ENCODE measurements around the gene ETV2.
"Not testable (repeated sequence)": the region's sequence is repeated elsewhere in the genome, so short reads cannot be mapped to it uniquely, and the experiment has no call there.

The ETV2 gene

GRCh38 chr19:35641515-35642151, at the start of gene ETV2:
TSS of gene ETV2 (plus strand) at chr19:35641745. CDS start at chr19:35642461, 716 bp downstream.
- Histone ChIP-seq H3K27ac (no peak within 1 kb of the TSS), H2AFZ (no peak within 1 kb of the TSS), H3K27me3 (ENCODE audit: control insufficient read depth, insufficient read depth, low read length) (no peaks in the 10 kb centered on the region), H3K4me2 (ENCODE audit: low read length) (no peak within 1 kb of the TSS), H3K9me3 (ENCODE audit: control insufficient read depth, low read length) (no peaks in the 10 kb centered on the region), H3K9ac (no peak within 1 kb of the TSS), H3K4me3 (ENCODE audit: low read depth, low read length) (no peak within 1 kb of the TSS), H3K36me3 (ENCODE audit: control insufficient read depth, insufficient read depth, low read length) (no peaks in the 10 kb centered on the region), H3K79me2 (no peaks in the 10 kb centered on the region), H3K4me1 (no peaks in the 10 kb centered on the region)
- no peak for TF ChIP-seq CTCF (IDR thresholded peaks at IDR 0.05)

GRCh38 chr19:35592226-35592625, 49.3 kb upstream of the ETV2 start:
- Histone ChIP-seq H3K4me2 (ENCODE audit: low read length) (no peak overlapping the region), H3K27ac (no peak overlapping the region), H3K79me2 (no peaks in the 10 kb centered on the region), H3K4me3 (ENCODE audit: low read depth, low read length) (no peak overlapping the region), H3K36me3 (ENCODE audit: control insufficient read depth, insufficient read depth, low read length) (no peaks in the 10 kb centered on the region), H2AFZ (no peak overlapping the region), H3K4me1 (no peaks in the 10 kb centered on the region), H3K9me3 (ENCODE audit: control insufficient read depth, low read length) (no peaks in the 10 kb centered on the region), H3K27me3 (ENCODE audit: control insufficient read depth, insufficient read depth, low read length) (no peaks in the 10 kb centered on the region), H3K9ac (no peak overlapping the region)
- peak; percentile 59 for TF ChIP-seq CTCF (IDR thresholded peaks at IDR 0.05)

- H2AFZ ChIP-seq; H3K27me3 ChIP-seq (ENCODE audit: control insufficient read depth, insufficient read depth, low read length); H3K36me3 ChIP-seq (ENCODE audit: control insufficient read depth, insufficient read depth, low read length); H3K79me2 ChIP-seq; H3K27ac ChIP-seq; H3K4me2 ChIP-seq (ENCODE audit: low read length); H3K9me3 ChIP-seq (ENCODE audit: control insufficient read depth, low read length); H3K9ac ChIP-seq; H3K4me3 ChIP-seq (ENCODE audit: low read depth, low read length); H3K4me1 ChIP-seq: not testable (repeated sequence)
Measured at GRCh38 chr19:35595026-35595425, 46.5 kb upstream of the ETV2 start.

DNA sequence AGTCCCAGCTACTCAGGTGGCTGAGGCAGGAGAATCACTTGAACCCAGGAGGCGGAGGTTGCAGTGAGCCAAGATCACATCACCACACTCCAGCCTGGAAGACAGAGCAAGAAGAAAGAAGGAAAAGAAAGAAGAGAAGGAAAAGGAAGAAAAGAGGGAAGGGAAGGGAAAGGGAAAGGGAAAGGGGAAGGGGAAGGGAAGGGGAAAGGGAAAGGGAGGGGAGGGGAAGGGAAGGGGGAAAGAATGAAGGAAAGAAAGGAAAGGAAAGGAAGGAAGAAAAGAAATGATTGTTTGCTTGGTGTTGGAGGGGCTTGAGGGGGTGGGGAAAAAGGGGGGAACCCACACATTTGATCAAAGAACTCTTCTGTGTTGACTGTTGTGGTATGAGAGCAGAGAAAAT, 45.6 kb upstream of the ETV2 start:
- no peak overlapping the region for H3K4me3 ChIP-seq (ENCODE audit: low read depth, low read length)
- H3K27ac ChIP-seq, result no peak overlapping the region
- no peak overlapping the region for H3K9ac ChIP-seq
- H3K4me1 ChIP-seq, result no peaks in the 10 kb centered on the region
- no peaks in the 10 kb centered on the region for H3K9me3 ChIP-seq (ENCODE audit: control insufficient read depth, low read length)
- H3K79me2 ChIP-seq, result no peaks in the 10 kb centered on the region
- no peak overlapping the region for H2AFZ ChIP-seq
- H3K4me2 ChIP-seq (ENCODE audit: low read length), result no peak overlapping the region
- TF ChIP-seq CTCF (IDR thresholded peaks at IDR 0.05), result no peak
- H3K36me3 ChIP-seq (ENCODE audit: control insufficient read depth, insufficient read depth, low read length), result no peaks in the 10 kb centered on the region
- no peaks in the 10 kb centered on the region for H3K27me3 ChIP-seq (ENCODE audit: control insufficient read depth, insufficient read depth, low read length)

- H3K4me1 ChIP-seq, result no peaks in the 10 kb centered on the region
- H2AFZ ChIP-seq, result no peak overlapping the region
- no peak overlapping the region for H3K9ac ChIP-seq
- H3K36me3 ChIP-seq (ENCODE audit: control insufficient read depth, insufficient read depth, low read length), result no peaks in the 10 kb centered on the region
- H3K27ac ChIP-seq, result no peak overlapping the region
- H3K4me3 ChIP-seq (ENCODE audit: low read depth, low read length), result no peak overlapping the region
- no peak overlapping the region for H3K4me2 ChIP-seq (ENCODE audit: low read length)
- TF ChIP-seq CTCF (IDR thresholded peaks at IDR 0.05), result no peak
- H3K27me3 ChIP-seq (ENCODE audit: control insufficient read depth, insufficient read depth, low read length), result no peaks in the 10 kb centered on the region
- H3K79me2 ChIP-seq, result no peaks in the 10 kb centered on the region
- H3K9me3 ChIP-seq (ENCODE audit: control insufficient read depth, low read length), result no peaks in the 10 kb centered on the region
Measured at GRCh38 chr19:35596366-35596999, 45.1 kb upstream of the ETV2 start.

All from parathyroid adenoma (tissue), 2 donors.